Vagina (tissue), 2 donors: ENCODE measurements around the gene FBXW5. TPM values are rescaled to one million over a fixed set of nuclear protein-coding genes. Genes with fewer than 3 reads are reported as not detected.

Experiments used
- DNase-seq, 2 donors: peaks; one replicate each; pipeline ENCODE4 v3.0.0-alpha.2; 2017; ENCODE audit errors: extremely low spot score in 2 of 2
- H3K27ac ChIP-seq: fragments of 200-600 bp; sonication (generic); one replicate; pipeline ENCODE4 v1.5.1; 2019
- H3K27me3 ChIP-seq: fragments of 200-600 bp; sonication (generic); one replicate; pipeline ENCODE4 v1.5.1; 2019
- H3K36me3 ChIP-seq, 2 donors: fragments of 200-600 bp; sonication (generic); one replicate each; pipeline ENCODE4 v1.5.1; 2017 to 2019
- H3K4me1 ChIP-seq: fragments of 200-600 bp; sonication (generic); one replicate; pipeline ENCODE4 v1.5.1; 2019
- H3K4me3 ChIP-seq, 2 donors: fragments of 200-600 bp; sonication (generic); 1 replicate in 1 of 2; 2 replicates in 1 of 2; pipeline ENCODE4 v1.5.1; 2016 to 2019
- H3K9me3 ChIP-seq: fragments of 200-600 bp; sonication (generic); one replicate; pipeline ENCODE4 v1.5.1; 2019
- POLR2A ChIP-seq, 2 donors: fragments of 450-650 bp; IDR thresholded peaks; one replicate each; pipeline ENCODE4 v1.6.1; 2017; ENCODE audit warnings: antibody characterized with exemption in 2 of 2, mild to moderate bottlenecking in 2 of 2, moderate library complexity in 2 of 2
- POLR2AphosphoS5 ChIP-seq, 2 donors: sonication (generic); formaldehyde crosslinking; IDR thresholded peaks; one replicate each; pipeline ENCODE4 v1.9.0; 2017; ENCODE audit warnings: antibody characterized with exemption in 2 of 2, mild to moderate bottlenecking in 2 of 2, low read depth in 1 of 2; ENCODE audit not compliant: insufficient read depth in 1 of 2
- intact Hi-C: fragments of 100-400 bp; cut with DNase I; formaldehyde crosslinking; loops from one replicate; pipeline ENCODE4 v1.15.1; 2023
- total RNA-seq: library from RNA; depleted of rRNA; stranded (reverse); fragments of >200 nt; gene quantifications from one replicate; pipeline ENCODE4 v1.2.3, GENCODE V29; 2016
- TF ChIP-seq, protein P1 (sequence below), 3 experiments: fragments of 450-650 bp in 2 of 3; fragments of 200-600 bp in 1 of 3; sonication (generic) in 1 of 3; IDR thresholded peaks; one replicate each; pipeline ENCODE4 v1.5.1; 2017 to 2019; ENCODE audit warnings: antibody characterized with exemption in 3 of 3, mild to moderate bottlenecking in 2 of 3, moderate library complexity in 2 of 3

FBXW5 gene
- total RNA-seq, 1 donor from 2014 or later, result 125 TPM

DNA sequence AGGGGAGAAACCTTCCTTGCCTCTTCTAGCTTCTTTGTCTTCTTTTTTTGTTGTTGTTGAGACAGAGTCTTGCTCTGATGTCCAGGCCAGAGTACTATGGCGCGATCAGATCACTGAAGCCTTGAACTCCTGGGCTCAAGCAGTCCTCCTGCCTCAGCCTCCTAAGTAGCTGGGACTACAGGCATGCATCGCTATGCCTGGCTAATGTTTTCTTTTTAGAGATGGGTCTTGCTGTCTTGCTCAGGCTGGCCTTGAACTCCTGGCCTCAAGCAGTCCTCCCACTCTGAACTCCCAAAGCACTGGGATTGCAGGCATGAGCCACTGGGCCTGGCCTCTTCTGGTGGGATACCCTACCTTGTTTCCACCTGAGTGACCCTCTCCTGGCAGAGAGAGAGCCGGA is 44.3 kb upstream of the FBXW5 start:
- Histone ChIP-seq H3K9me3 (no peaks in the 10 kb centered on the region), H3K27me3 (peaks cover 6% of the 10 kb centered on the region), H3K4me3 (no peak overlapping the region), H3K27ac (no peak overlapping the region), H3K4me1 (peaks cover 40% of the 10 kb centered on the region), H3K36me3 (no peaks in the 10 kb centered on the region)
- TF ChIP-seq POLR2AphosphoS5 (IDR thresholded peaks at IDR 0.05; ENCODE audit: insufficient read depth in 1 of 2, low read depth in 1 of 2) (no peak), POLR2A (IDR thresholded peaks at IDR 0.05) (no peak)
- TF ChIP-seq, protein P1, sequence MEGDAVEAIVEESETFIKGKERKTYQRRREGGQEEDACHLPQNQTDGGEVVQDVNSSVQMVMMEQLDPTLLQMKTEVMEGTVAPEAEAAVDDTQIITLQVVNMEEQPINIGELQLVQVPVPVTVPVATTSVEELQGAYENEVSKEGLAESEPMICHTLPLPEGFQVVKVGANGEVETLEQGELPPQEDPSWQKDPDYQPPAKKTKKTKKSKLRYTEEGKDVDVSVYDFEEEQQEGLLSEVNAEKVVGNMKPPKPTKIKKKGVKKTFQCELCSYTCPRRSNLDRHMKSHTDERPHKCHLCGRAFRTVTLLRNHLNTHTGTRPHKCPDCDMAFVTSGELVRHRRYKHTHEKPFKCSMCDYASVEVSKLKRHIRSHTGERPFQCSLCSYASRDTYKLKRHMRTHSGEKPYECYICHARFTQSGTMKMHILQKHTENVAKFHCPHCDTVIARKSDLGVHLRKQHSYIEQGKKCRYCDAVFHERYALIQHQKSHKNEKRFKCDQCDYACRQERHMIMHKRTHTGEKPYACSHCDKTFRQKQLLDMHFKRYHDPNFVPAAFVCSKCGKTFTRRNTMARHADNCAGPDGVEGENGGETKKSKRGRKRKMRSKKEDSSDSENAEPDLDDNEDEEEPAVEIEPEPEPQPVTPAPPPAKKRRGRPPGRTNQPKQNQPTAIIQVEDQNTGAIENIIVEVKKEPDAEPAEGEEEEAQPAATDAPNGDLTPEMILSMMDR (IDR thresholded peaks at IDR 0.05), result no peak
- intact Hi-C loops, result no loop called here
- DNase-seq, result no peak

DNA sequence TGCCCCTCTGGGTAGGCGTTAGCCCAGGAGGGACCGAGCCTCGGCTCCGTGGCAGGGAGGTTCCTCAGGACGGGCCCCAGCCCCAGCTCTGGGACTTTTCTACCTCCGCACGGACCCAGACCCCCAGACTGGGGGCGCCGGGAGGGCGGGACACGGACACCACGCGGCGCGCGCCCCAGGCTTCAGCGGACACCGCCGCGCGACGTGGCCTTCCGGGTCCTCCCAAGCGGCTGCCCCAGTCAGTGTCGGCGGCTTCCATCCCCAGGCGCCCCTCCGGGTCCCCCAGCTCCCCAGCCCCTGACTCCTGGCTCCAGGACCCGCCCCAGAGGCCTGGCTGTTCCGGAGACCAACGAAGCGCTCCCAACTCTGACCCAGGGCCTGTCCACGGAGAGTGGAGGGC is 41.3 kb upstream of the FBXW5 start:
- Histone ChIP-seq H3K27me3 (peaks cover 6% of the 10 kb centered on the region), H3K27ac (no peak overlapping the region), H3K9me3 (no peaks in the 10 kb centered on the region), H3K4me3 (no peak overlapping the region), H3K36me3 (no peaks in the 10 kb centered on the region), H3K4me1 (peaks cover 26% of the 10 kb centered on the region)
- TF ChIP-seq POLR2A (IDR thresholded peaks at IDR 0.05) (no peak), POLR2AphosphoS5 (IDR thresholded peaks at IDR 0.05; ENCODE audit: insufficient read depth in 1 of 2, low read depth in 1 of 2) (no peak)
- TF ChIP-seq, protein P1 (IDR thresholded peaks at IDR 0.05), result no peak
- intact Hi-C loops, result no loop called here
- no peak for DNase-seq

DNA sequence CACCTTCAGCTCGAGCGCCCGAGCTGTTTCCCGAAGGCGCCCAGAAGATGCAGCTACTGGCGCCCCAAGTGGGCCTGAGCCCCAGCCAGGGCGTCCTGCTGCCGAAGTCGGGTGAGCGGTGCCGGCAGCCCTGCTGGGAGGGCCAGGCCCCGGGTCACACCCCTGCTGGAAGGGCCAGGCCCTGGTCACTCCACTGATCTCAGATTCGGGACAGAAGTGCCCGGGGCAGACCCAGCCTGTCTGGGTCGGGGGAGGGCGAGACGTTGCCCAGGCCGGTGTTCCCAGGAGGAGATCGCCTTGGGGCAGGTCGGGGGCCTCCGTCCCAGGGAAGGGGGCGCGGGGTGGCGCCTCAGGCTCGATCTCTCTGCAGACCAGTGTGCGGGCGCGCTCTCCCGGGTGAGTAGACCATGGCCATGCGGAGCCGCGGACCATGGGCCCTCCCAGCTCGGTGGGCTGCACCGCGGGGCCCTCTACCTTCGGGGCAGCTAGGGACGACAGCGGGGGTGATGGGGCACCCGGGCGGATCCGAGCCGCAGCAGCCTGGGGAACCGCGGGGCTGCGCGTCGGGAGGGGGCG is 40.6 kb upstream of the FBXW5 start:
- intact Hi-C loops, result no loop called here
- TF ChIP-seq POLR2A (IDR thresholded peaks at IDR 0.05) (no peak), POLR2AphosphoS5 (IDR thresholded peaks at IDR 0.05; ENCODE audit: insufficient read depth in 1 of 2, low read depth in 1 of 2) (no peak)
- TF ChIP-seq, protein P1 (IDR thresholded peaks at IDR 0.05), result no peak
- Histone ChIP-seq H3K36me3 (no peaks in the 10 kb centered on the region), H3K4me1 (peaks cover 28% of the 10 kb centered on the region), H3K27me3 (peaks cover 6% of the 10 kb centered on the region), H3K4me3 (peak overlapping the region in 1 of 2 donors; percentile 2), H3K27ac (no peak overlapping the region), H3K9me3 (no peaks in the 10 kb centered on the region)
- no peak for DNase-seq

DNA sequence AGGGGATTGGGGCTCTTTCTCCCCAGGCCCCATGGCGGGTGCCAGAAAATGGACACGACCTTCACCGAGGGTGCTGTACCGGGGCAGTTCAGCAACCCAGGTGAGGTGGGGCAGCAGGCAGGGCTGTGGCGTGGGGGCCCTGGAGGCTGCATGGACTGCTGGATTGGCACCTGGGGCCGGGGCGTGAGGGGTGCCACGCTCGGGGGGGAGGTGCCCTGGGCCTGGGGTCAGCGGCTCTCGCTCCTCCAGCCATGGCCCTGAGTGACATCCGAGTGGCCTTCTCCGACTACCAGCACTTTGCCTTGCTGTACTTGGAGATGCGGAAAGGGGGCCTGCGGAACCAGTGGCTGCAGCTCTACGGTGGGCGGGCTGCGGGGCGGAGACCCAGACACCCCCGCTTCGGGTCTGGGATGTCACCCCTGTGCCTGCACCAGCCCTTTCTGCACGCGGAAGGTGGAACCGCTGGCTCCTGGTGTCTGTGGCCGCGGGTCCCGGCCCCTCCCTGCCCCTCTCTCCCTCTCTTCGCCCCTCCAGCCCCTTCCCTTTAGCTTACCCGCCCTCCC is 40.0 kb upstream of the FBXW5 start:
- Histone ChIP-seq H3K27me3 (peaks cover 6% of the 10 kb centered on the region), H3K9me3 (no peaks in the 10 kb centered on the region), H3K36me3 (no peaks in the 10 kb centered on the region), H3K4me1 (peaks cover 28% of the 10 kb centered on the region), H3K27ac (no peak overlapping the region), H3K4me3 (no peak overlapping the region)
- TF ChIP-seq, protein P1 (IDR thresholded peaks at IDR 0.05), result no peak
- TF ChIP-seq POLR2A (IDR thresholded peaks at IDR 0.05) (no peak), POLR2AphosphoS5 (IDR thresholded peaks at IDR 0.05; ENCODE audit: insufficient read depth in 1 of 2, low read depth in 1 of 2) (peak in 1 of 2 donors; percentile 6)
- DNase-seq, result no peak
- intact Hi-C loops, result no loop called here

DNA sequence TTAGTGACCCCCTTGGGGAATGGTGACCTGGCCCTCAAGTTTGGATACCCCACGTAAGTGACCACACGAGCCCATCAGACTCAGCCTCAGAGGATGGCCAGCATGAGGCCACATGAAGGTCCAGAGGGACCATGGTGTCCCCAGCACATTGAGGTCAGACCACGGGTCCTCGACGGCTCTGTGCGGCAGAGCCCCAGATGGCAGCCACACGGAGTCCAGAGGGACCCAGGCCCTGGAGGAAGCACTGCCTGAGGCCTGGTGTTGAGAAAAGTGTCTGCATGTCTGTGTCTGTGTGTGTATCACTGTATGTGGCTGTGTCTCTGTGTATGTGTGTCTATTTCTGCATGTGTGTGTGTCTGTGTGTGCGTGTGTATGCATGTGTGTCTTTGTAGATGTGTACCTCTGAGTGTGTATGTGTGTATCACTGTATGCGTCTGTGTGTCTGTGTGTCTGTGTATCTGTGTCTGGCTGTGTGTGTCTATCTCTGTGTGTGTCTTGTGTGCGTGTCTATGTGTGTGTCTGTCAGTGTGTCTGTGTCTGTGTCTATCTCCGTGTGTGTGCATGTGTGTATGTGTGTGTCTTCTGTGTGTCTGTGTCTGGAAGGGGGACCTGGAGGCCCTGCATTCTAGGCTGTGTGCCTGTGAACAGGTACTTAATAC is 39.2 kb upstream of the FBXW5 start:
- H3K27ac ChIP-seq, result no peak overlapping the region
- peaks cover 28% of the 10 kb centered on the region for H3K4me1 ChIP-seq
- TF ChIP-seq, protein P1 (IDR thresholded peaks at IDR 0.05), result no peak
- TF ChIP-seq POLR2A (IDR thresholded peaks at IDR 0.05), result no peak
- TF ChIP-seq POLR2AphosphoS5 (IDR thresholded peaks at IDR 0.05; ENCODE audit: insufficient read depth in 1 of 2, low read depth in 1 of 2), result no peak
- H3K9me3 ChIP-seq, result no peaks in the 10 kb centered on the region
- no peak for DNase-seq
- no peaks in the 10 kb centered on the region for H3K36me3 ChIP-seq
- peaks cover 6% of the 10 kb centered on the region for H3K27me3 ChIP-seq
- intact Hi-C loops, result no loop called here
- no peak overlapping the region for H3K4me3 ChIP-seq
